GM18907 (cell line): ENCODE data around the gene MRGPRG.

ENCODE experiments used
- ATAC-seq: cut with Tn5 transposase; IDR thresholded peaks from one replicate; pipeline ENCODE4 v1.9.1; 2021; ENCODE audit warnings: mild to moderate bottlenecking, moderate library complexity; ENCODE audit not compliant: unreplicated experiment

The MRGPRG gene

GRCh38 chr11:3195251-3196160 is 23.1 kb downstream of the MRGPRG start:
- ATAC-seq: no peak

- ATAC-seq: no peak
Observed at GRCh38 chr11:3194016-3194816, 24.4 kb downstream of the MRGPRG start.

DNA sequence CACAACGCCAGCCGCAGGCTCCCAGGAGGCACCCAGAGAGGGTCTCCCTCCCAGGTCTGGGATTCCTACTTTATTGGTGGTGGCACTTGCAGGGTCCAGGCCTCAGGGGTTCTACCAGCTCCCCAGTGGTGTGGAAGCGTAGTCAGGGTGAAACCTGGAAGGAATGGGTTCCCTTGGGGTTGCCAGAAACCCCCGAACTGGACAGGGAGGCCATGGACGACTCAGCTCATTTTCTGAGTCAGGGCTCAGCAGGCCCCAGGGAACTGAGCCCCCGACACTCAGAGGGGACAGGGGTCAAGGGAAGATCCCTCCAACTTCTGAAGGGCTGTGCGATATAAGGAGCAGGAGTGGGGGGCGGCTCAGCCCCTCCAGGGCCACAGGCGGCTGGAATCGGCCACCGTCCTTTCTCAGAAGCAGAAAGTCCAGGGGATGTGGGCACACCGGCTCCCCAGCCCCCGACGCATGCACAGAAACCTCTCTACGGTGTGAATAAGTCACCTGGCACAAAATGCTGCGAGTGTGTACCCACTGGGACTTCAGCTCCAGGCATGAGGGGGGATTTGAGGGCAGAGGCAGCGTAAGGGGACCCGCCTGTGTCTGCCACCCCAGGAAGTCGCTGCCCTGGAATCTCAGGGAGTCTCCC is 25.1 kb downstream of the MRGPRG start:
- ATAC-seq: no peak

DNA sequence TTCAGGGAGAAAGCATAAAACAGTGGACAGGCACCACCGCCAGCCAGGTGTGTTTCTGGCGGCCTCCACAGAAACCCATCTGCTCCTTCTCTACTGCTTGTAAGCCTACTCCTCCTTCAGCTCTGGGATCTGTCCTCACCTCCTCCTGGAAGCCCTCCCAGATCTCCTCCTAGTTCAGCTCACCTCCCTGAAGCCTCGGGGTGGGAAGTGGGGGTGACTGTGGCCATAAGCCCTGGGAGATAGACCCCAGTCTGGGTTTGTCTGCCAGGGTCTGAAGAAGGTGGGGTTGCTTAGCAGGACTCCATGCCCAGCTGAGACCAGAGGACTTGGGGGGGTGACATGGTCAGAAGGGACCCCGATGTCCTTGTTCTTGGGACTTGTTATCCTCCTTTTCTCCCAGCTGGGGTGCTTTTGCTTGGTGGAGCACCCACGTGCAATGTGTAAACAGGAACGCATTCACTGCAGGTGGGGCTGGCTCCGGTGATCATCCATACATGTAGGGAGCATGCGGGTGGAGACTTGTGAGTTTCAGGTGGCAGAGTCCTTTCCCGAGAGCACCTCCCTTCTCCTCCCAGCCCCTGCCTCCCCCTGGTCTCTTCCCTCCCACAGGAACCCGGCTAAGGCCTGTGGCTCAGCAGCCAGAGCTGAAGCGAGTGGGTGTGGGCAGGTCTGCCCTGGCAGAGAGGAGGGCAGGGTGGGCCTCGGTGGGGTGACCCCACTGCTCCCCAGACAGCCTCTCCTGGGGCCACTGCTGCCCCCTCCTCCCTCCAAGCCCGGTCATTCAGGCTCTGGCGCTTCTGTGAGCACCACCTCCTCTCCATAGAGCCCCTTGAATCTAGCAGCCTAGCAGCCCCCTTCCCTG is 25.9 kb downstream of the MRGPRG start:
- no peak for ATAC-seq

- ATAC-seq: no peak
Observed at GRCh38 chr11:3191586-3192324, 26.9 kb downstream of the MRGPRG start.

DNA sequence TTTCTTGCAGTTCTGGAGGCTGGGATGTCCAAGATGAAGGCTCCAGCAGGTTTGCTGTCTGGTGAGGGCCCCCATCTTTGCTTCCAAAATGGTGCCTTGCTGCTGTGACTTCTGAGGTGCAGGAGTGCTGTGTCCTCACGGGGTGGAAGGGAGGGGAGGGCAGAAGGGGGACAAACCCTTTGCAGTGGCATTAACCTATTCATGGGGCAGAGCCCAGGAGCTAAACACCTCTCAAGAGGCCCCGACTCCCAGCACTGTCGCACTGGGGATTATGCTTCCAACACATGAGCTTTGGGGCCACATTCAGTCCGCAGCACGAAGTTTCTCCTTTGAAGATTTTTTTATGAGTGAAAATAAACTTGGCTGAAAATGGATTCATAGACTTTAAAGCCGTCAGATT is 28.0 kb downstream of the MRGPRG start:
- no peak for ATAC-seq

- ATAC-seq: no peak
Observed at GRCh38 chr11:3189886-3190583, 28.6 kb downstream of the MRGPRG start.

- no peak for ATAC-seq
Observed at GRCh38 chr11:3189196-3189843, 29.3 kb downstream of the MRGPRG start.

DNA sequence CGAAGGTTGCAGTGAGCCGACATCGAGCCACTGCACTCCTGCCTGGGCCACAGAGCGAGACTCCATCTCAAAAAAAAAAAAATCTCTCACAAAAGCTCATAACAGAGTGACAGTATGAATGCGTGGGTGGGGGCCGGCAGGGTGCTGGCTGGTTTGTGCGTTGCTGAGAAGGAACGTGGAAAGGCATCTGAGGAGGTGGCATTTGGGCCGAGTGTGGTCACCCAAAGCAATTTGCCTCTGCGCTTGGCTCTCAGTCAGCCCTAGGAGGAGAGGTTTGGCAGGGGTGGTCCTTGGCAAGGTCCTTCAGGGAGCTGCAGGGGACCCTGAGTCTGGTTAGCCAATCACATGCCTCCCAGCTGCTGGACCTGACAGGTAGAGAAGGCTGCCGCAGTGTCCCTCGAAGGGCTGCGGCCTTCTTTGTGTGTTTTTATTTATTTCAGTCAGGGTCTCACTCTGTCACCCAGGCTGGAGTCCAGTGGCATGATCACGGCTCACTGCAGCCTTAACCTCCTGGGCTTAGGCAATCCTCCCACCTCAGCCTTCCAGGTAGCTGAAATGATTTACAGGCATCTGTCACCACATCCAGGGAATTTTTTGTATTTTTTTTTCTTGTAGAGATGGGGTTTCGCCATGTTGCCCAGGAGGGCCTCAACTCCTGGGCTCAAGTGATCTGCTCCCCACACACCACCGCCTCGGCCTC is 30.0 kb downstream of the MRGPRG start:
- no peak for ATAC-seq

- no peak for ATAC-seq
Observed at GRCh38 chr11:3186166-3186953, 32.3 kb downstream of the MRGPRG start.

DNA sequence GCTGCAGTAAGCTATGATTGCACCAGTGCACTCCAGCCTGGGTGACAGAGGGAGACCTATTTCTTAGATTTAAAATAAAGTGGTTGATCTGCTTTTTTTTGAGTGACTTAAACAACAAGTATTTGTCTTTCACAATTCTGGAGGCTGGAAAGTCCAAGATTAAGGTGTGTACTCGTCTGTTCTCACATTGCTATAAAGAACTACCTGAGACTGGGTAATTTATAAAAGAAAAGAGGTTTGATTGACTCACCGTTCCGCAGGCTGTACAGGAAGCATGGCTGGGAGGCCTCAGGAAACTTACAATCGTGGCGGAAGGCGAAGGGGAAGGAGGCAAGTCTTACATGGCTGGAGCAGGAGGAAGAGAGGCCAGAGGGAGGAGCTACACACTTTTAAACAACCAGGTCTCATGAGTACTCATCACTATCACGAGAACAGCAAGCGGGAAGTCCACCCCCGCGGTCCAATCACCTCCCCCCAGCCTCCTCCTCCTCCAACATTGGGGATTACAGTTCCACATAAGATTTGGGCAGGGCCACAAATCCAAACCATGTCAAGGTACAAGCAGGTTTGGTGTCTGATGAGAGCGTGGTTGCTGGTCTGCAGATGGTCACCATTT is 33.8 kb downstream of the MRGPRG start:
- ATAC-seq: no peak

GRCh38 chr11:3183523-3183922 is 35.1 kb downstream of the MRGPRG start:
- ATAC-seq: no peak

- no peak for ATAC-seq
Observed at GRCh38 chr11:3182462-3182852, 36.2 kb downstream of the MRGPRG start.

GRCh38 chr11:3181725-3182461 is 36.7 kb downstream of the MRGPRG start:
- ATAC-seq: no peak

- ATAC-seq: no peak
Observed at GRCh38 chr11:3180869-3181268, 37.7 kb downstream of the MRGPRG start.

- no peak for ATAC-seq
Observed at GRCh38 chr11:3178349-3178748, 40.3 kb downstream of the MRGPRG start.
